Stomach smooth muscle (tissue), 2 donors: Measurements from ENCODE around the gene AEBP2.

Source experiments
- H3K27ac ChIP-seq: one replicate; pipeline ENCODE4 v1.7.0; 2013; ENCODE audit warnings: mild to moderate bottlenecking, low read length, inconsistent platforms
- H3K27me3 ChIP-seq, 2 donors: one replicate each; pipeline ENCODE4 v1.7.0; 2013; ENCODE audit warnings: low read length in 2 of 2; ENCODE audit not compliant: insufficient read depth in 2 of 2, control insufficient read depth in 1 of 2
- H3K36me3 ChIP-seq, 2 donors: one replicate each; pipeline ENCODE4 v1.7.0; 2013; ENCODE audit warnings: low read length in 2 of 2; ENCODE audit not compliant: control insufficient read depth in 2 of 2, insufficient read depth in 2 of 2
- H3K4me1 ChIP-seq: one replicate; pipeline ENCODE4 v1.7.0; 2013; ENCODE audit warnings: low read length; ENCODE audit not compliant: control insufficient read depth, insufficient read depth
- H3K4me3 ChIP-seq, 2 donors: one replicate each; pipeline ENCODE4 v1.7.0; 2013; ENCODE audit warnings: low read length in 2 of 2
- H3K9ac ChIP-seq, 2 donors: one replicate each; pipeline ENCODE4 v1.7.0; 2013; ENCODE audit warnings: low read length in 2 of 2, mild to moderate bottlenecking in 1 of 2
- H3K9me3 ChIP-seq, 2 donors: one replicate each; pipeline ENCODE4 v1.7.0; 2013; ENCODE audit warnings: low read length in 2 of 2; ENCODE audit not compliant: control insufficient read depth in 2 of 2
- donor health status: healthy.
- donor health status: Pancreatic carcinoma.

Gene AEBP2

GRCh38 chr12:19440019-19440858, 947 bp downstream of the AEBP2 start:
- peaks cover 4% of the 10 kb centered on the region for H3K4me1 ChIP-seq
- no peaks in the 10 kb centered on the region for H3K9me3 ChIP-seq
- peak overlapping the region; percentile 90 to 94 for H3K9ac ChIP-seq
- peak overlapping the region; percentile 74 to 90 for H3K4me3 ChIP-seq
- H3K27ac ChIP-seq: peak overlapping the region; percentile 90
- no peaks in the 10 kb centered on the region for H3K36me3 ChIP-seq
- no peaks in the 10 kb centered on the region for H3K27me3 ChIP-seq

DNA sequence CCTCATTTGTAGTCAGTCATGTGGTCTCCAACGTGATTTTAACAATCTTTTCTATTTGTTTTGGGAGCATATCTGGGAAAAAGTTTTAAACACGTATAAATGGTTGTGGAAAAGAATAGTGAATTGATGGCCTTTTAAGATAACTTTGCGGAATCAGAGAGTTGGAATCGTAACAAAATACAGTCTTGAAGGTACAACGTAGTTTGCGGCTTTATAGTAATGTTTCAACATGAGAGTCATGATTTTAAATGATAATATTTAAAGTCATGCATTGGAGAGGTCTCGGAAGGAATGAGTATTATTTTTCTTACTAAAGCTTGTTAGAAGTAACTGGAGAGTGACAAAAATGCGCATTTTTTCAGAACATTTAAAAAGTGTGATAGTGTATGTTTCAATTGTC, 1.6 kb downstream of the AEBP2 start:
- H3K27ac ChIP-seq: no peak overlapping the region
- H3K36me3 ChIP-seq: no peaks in the 10 kb centered on the region
- no peaks in the 10 kb centered on the region for H3K27me3 ChIP-seq
- H3K9me3 ChIP-seq: no peaks in the 10 kb centered on the region
- H3K9ac ChIP-seq: peak overlapping the region; percentile 90 to 94
- H3K4me1 ChIP-seq: peaks cover 4% of the 10 kb centered on the region
- peak overlapping the region; percentile 74 to 90 for H3K4me3 ChIP-seq

GRCh38 chr12:19443585-19443984, 4.3 kb downstream of the AEBP2 start:
- H3K27me3 ChIP-seq: no peaks in the 10 kb centered on the region
- H3K4me3 ChIP-seq: no peak overlapping the region
- no peaks in the 10 kb centered on the region for H3K36me3 ChIP-seq
- no peak overlapping the region for H3K27ac ChIP-seq
- H3K9ac ChIP-seq: no peak overlapping the region
- no peaks in the 10 kb centered on the region for H3K9me3 ChIP-seq
- H3K4me1 ChIP-seq: peaks cover 4% of the 10 kb centered on the region

- Histone ChIP-seq H3K9ac (no peak overlapping the region), H3K9me3 (no peaks in the 10 kb centered on the region), H3K36me3 (no peaks in the 10 kb centered on the region), H3K4me3 (no peak overlapping the region), H3K27me3 (no peaks in the 10 kb centered on the region), H3K4me1 (peaks cover 4% of the 10 kb centered on the region), H3K27ac (no peak overlapping the region)
Measured at GRCh38 chr12:19444097-19444496, 4.8 kb downstream of the AEBP2 start.

DNA sequence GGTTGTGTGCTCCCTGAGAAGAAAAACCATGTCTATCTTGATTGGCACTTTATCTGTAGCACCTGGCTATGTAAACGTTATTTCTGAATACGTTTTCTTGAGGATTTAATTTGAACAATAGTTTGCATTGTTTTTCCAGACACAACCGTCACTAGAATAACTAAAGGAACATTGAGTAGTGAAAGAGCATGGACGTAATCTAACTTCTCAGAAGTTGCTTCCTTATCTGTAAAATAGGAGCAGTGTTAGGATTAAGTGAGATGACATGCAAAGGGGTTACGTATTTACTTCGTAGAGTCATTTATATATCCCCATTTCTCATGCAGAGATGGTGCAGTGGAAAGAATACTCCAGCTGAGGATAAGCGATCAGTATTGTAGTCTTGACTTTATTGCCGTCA, 8.1 kb downstream of the AEBP2 start:
- H3K4me1 ChIP-seq: peaks cover 9% of the 10 kb centered on the region

GRCh38 chr12:19449814-19450213, 10.5 kb downstream of the AEBP2 start:
- no peaks in the 10 kb centered on the region for H3K27me3 ChIP-seq
- no peak overlapping the region for H3K9ac ChIP-seq
- H3K36me3 ChIP-seq: no peaks in the 10 kb centered on the region
- no peaks in the 10 kb centered on the region for H3K9me3 ChIP-seq
- H3K4me1 ChIP-seq: peaks cover 5% of the 10 kb centered on the region
- no peak overlapping the region for H3K27ac ChIP-seq
- no peak overlapping the region for H3K4me3 ChIP-seq

More for the DNA sequence above, 8.1 kb downstream of the AEBP2 start:
- no peaks in the 10 kb centered on the region for H3K27me3 ChIP-seq
- H3K9ac ChIP-seq: no peak overlapping the region
- H3K27ac ChIP-seq: no peak overlapping the region
- no peaks in the 10 kb centered on the region for H3K36me3 ChIP-seq
- no peak overlapping the region for H3K4me3 ChIP-seq
- H3K9me3 ChIP-seq: no peaks in the 10 kb centered on the region

DNA sequence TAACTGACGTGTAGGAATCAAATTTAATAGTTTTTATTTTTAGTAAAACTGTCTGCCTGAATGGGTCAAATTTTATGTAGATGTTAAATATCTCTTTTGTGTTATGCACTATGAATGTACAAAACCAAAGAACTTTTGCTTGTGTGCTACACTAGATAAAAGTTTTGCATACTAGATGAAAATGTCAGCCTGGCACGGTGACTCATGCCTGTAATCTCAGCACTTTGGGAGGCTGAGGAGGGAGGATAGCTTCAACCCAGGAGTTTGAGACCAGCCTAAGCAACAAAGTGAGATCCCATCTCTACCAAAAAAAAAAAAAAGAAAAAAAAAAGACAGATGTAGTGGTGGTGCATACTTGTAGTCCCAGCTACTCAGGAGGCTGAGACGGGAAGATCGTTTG, 11.1 kb downstream of the AEBP2 start:
- Histone ChIP-seq H3K4me3 (no peak overlapping the region), H3K27ac (no peak overlapping the region), H3K9ac (no peak overlapping the region), H3K4me1 (peaks cover 5% of the 10 kb centered on the region), H3K9me3 (no peaks in the 10 kb centered on the region), H3K36me3 (no peaks in the 10 kb centered on the region), H3K27me3 (no peaks in the 10 kb centered on the region)

DNA sequence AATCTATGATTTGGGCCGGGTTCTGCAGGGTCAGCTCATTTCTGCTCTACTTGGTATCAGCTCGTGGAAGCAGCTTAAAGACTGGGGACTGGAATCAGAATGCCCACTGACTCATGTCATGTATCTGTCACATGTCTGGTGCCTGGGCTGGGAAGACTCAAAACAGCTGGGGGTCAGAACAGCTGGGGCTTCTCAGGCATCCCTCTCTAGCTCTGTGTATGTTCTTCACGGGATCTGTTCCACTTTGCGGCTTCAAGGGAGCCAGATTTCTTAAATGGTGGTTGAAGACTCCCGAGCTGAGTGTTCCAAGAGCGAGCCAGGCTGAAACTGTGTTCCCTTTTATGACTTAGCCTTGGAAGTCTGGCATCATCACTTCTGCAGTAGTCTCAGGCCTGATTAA, 11.9 kb downstream of the AEBP2 start:
- Histone ChIP-seq H3K4me1 (peaks cover 7% of the 10 kb centered on the region), H3K36me3 (no peaks in the 10 kb centered on the region), H3K9me3 (no peaks in the 10 kb centered on the region), H3K27ac (peak overlapping the region; percentile 0), H3K4me3 (peak overlapping the region; percentile 14 to 29), H3K27me3 (no peaks in the 10 kb centered on the region), H3K9ac (no peak overlapping the region)

DNA sequence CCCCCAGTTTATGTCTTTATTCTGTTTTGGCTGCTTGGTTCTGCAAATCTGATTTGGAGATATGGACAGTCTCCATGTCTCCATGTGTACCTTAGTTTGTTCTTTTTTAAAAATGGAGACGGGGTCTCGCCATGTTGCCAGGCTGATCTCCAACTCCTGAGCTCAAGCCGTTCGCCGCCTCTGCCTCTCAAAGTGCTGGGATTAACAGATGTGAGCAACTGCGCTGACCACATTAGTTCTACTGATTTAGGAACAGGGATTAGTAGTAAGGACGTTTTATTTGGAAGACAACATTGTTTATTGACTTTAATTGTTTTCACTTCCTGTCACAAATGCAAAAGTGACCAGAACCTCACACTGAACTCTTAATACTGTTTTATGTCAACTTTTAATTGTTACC, 14.7 kb downstream of the AEBP2 start:
- Histone ChIP-seq H3K4me1 (peaks cover 13% of the 10 kb centered on the region), H3K36me3 (no peaks in the 10 kb centered on the region), H3K9me3 (no peaks in the 10 kb centered on the region), H3K4me3 (no peak overlapping the region), H3K9ac (no peak overlapping the region), H3K27ac (no peak overlapping the region), H3K27me3 (no peaks in the 10 kb centered on the region)

- Histone ChIP-seq H3K27ac (no peak overlapping the region), H3K9ac (no peak overlapping the region), H3K4me1 (peaks cover 13% of the 10 kb centered on the region)
Measured at GRCh38 chr12:19454837-19455236, 15.5 kb downstream of the AEBP2 start.

DNA sequence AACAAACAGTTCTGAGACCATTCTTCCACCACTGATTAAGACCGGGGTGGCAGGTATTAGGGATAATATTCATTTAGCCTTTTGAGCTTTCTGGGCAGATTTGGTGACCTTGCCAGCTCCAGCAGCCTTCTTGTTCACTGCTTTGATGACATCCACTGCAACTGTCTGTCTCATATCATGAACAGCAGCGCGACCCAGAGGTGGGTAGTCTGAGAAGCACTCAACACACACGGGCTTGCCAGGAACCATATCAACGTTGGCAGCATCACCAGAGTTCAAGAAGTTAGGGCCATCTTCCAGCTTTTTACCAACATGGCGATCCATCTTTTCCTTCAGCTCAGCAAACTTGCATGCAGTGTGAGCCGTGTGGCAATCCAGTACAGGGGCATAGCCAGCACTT, 16.9 kb downstream of the AEBP2 start:
- Histone ChIP-seq H3K27ac (no peak overlapping the region), H3K27me3 (no peaks in the 10 kb centered on the region), H3K4me1 (peaks cover 10% of the 10 kb centered on the region), H3K9ac (no peak overlapping the region), H3K4me3 (no peak overlapping the region), H3K9me3 (no peaks in the 10 kb centered on the region), H3K36me3 (no peaks in the 10 kb centered on the region)

More at GRCh38 chr12:19454837-19455236, 15.5 kb downstream of the AEBP2 start:
- H3K9me3 ChIP-seq: no peaks in the 10 kb centered on the region
- H3K27me3 ChIP-seq: no peaks in the 10 kb centered on the region
- no peak overlapping the region for H3K4me3 ChIP-seq
- no peaks in the 10 kb centered on the region for H3K36me3 ChIP-seq
